ENCODE data around the gene AATK.

The AATK gene

GRCh38 chr17:81130385-81131361 is 35.3 kb downstream of the AATK start:
- no peak overlapping the region for H3K4me3 ChIP-seq (replicated peaks; ENCODE audit: low read depth, low read length)
- DNase-seq (ENCODE audit: extremely low read depth, low read depth) = no peak

GRCh38 chr17:81129711-81130367 is 36.2 kb downstream of the AATK start:
- no peak for DNase-seq (ENCODE audit: extremely low read depth, low read depth)
- no peak for TF ChIP-seq CTCF (IDR thresholded peaks at IDR 0.05; ENCODE audit: low read depth, low read length, missing control alignments)
- no peak overlapping the region for H3K4me3 ChIP-seq (replicated peaks; ENCODE audit: low read depth, low read length)

More at GRCh38 chr17:81130385-81131361, 35.3 kb downstream of the AATK start:
- no peak for TF ChIP-seq CTCF (IDR thresholded peaks at IDR 0.05; ENCODE audit: low read depth, low read length, missing control alignments)

- DNase-seq (ENCODE audit: extremely low read depth, low read depth) = no peak
- no peak for TF ChIP-seq CTCF (IDR thresholded peaks at IDR 0.05; ENCODE audit: low read depth, low read length, missing control alignments)
Observed at GRCh38 chr17:81129289-81129688, 36.7 kb downstream of the AATK start.

GRCh38 chr17:81128774-81129173 is 37.2 kb downstream of the AATK start:
- H3K4me3 ChIP-seq (replicated peaks; ENCODE audit: low read depth, low read length) = no peak overlapping the region
- no peak for DNase-seq (ENCODE audit: extremely low read depth, low read depth)
- no peak for TF ChIP-seq CTCF (IDR thresholded peaks at IDR 0.05; ENCODE audit: low read depth, low read length, missing control alignments)

More at GRCh38 chr17:81129289-81129688, 36.7 kb downstream of the AATK start:
- H3K4me3 ChIP-seq (replicated peaks; ENCODE audit: low read depth, low read length) = no peak overlapping the region

- TF ChIP-seq CTCF (IDR thresholded peaks at IDR 0.05; ENCODE audit: low read depth, low read length, missing control alignments) = no peak
- no peak overlapping the region for H3K4me3 ChIP-seq (replicated peaks; ENCODE audit: low read depth, low read length)
- no peak for DNase-seq (ENCODE audit: extremely low read depth, low read depth)
Observed at GRCh38 chr17:81128338-81128737, 37.7 kb downstream of the AATK start.

GRCh38 chr17:81127526-81128177 is 38.4 kb downstream of the AATK start:
- no peak overlapping the region for H3K4me3 ChIP-seq (replicated peaks; ENCODE audit: low read depth, low read length)
- no peak for TF ChIP-seq CTCF (IDR thresholded peaks at IDR 0.05; ENCODE audit: low read depth, low read length, missing control alignments)
- DNase-seq (ENCODE audit: extremely low read depth, low read depth) = no peak
